Transverse colon (tissue), 3 donors: ENCODE data around the gene SRD5A2.

Experiments used
- CTCF ChIP-seq, 5 experiments: fragments of 200-600 bp in 3 of 5; fragments of 450-650 bp in 2 of 5; sonication (generic) in 3 of 5; IDR thresholded peaks; 1 replicate in 2 of 5; 2 replicates in 3 of 5; pipeline ENCODE4 v1.5.1; 2016 to 2017; ENCODE audit warnings: antibody characterized with exemption in 5 of 5, inconsistent platforms in 3 of 5, mild to moderate bottlenecking in 2 of 5, moderate library complexity in 1 of 5
- EP300 ChIP-seq: sonication (generic); formaldehyde crosslinking; IDR thresholded peaks from one replicate; pipeline ENCODE4 v1.6.1; 2017; ENCODE audit warnings: antibody characterized with exemption, low read depth
- POLR2A ChIP-seq: fragments of 450-650 bp; IDR thresholded peaks from one replicate; pipeline ENCODE4 v1.6.1; 2016; ENCODE audit warnings: antibody characterized with exemption, mild to moderate bottlenecking, moderate library complexity

DNA sequence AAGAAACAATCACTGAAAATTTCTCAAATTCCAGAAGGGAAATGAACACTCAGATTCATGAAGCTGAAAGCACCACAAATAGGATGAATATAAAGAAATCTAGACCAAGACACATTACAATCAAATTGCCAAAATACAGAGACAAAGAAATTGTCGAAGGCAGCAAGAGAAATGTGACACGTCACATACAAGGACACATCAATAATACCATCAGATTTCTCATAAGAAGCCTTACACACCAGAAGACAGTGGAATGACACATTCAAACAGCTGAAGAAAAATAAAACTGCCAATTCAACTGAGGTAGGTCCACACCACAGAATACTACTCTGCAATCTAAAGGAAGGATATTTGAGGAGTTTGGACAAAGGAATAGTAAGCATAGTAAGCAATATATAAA lies 27.4 kb downstream of the SRD5A2 start:
- TF ChIP-seq CTCF (IDR thresholded peaks at IDR 0.05) = no peak
- TF ChIP-seq EP300 = no peak
- no peak for TF ChIP-seq POLR2A
